CD4-positive, alpha-beta memory T cell (primary cell): ENCODE results near the gene CCDC9B. TPM values are rescaled to one million over a fixed set of nuclear protein-coding genes. Genes with fewer than 3 reads are reported as not detected.

ENCODE experiments used
- CTCF ChIA-PET: fragments of 350-600 bp; sonication (Branson Sonifier 250); formaldehyde crosslinking; loops from one replicate; lab custom pipeline; 2021; ENCODE audit warnings: inconsistent platforms; ENCODE audit not compliant: partially characterized antibody; lab: Charles Lee
- POLR2A ChIA-PET: fragments of 350-600 bp; sonication (Branson Sonifier 250); formaldehyde crosslinking; loops from one replicate; lab custom pipeline; 2021; ENCODE audit not compliant: partially characterized antibody; lab: Charles Lee
- DNase-seq, 5 donors: peaks; one replicate each; pipeline versions ENCODE4 v3.0.0 to v3.0.0-alpha.2; 2020 to 2022; ENCODE audit warnings: mixed read lengths in 1 of 5
- H3K27ac ChIP-seq: one replicate; pipeline ENCODE4 v1.7.0; 2013; ENCODE audit warnings: low read depth, low read length
- H3K27me3 ChIP-seq: 2 replicates; pipeline ENCODE4 v1.7.0; 2013; ENCODE audit warnings: mild to moderate bottlenecking, low read length, moderate library complexity; ENCODE audit not compliant: insufficient read depth
- H3K36me3 ChIP-seq: 2 replicates; pipeline ENCODE4 v1.7.0; 2013; ENCODE audit warnings: mild to moderate bottlenecking, low read length, moderate library complexity; ENCODE audit not compliant: insufficient read depth
- H3K4me1 ChIP-seq: 2 replicates; pipeline ENCODE4 v1.7.0; 2013; ENCODE audit warnings: mild to moderate bottlenecking, low read length, moderate library complexity; ENCODE audit not compliant: insufficient read depth
- H3K4me3 ChIP-seq, 2 donors: one replicate each; pipeline ENCODE4 v1.7.0; 2013; ENCODE audit warnings: low read length in 2 of 2, mild to moderate bottlenecking in 1 of 2
- H3K9me3 ChIP-seq, 2 donors: one replicate each; pipeline ENCODE4 v1.7.0; 2013; ENCODE audit warnings: low read length in 2 of 2, control low read depth in 1 of 2; ENCODE audit not compliant: control insufficient read depth in 1 of 2
- H3K27ac Mint-ChIP-seq, 7 donors: one replicate each; pipeline ENCODE4 v1.8.0; 2020 to 2021; ENCODE audit warnings: mixed read lengths in 7 of 7, mild to moderate bottlenecking in 6 of 7, inconsistent platforms in 3 of 7, moderate library complexity in 3 of 7
- H3K27me3 Mint-ChIP-seq, 2 donors: one replicate each; pipeline ENCODE4 v1.8.0; 2020 to 2021; ENCODE audit warnings: mixed read lengths in 2 of 2
- H3K36me3 Mint-ChIP-seq, 2 donors: one replicate each; pipeline ENCODE4 v1.8.0; 2020 to 2021; ENCODE audit warnings: mixed read lengths in 2 of 2, inconsistent platforms in 1 of 2, mild to moderate bottlenecking in 1 of 2
- H3K4me1 Mint-ChIP-seq, 4 donors: one replicate each; pipeline ENCODE4 v1.8.0; 2020 to 2021; ENCODE audit warnings: mixed read lengths in 4 of 4, mild to moderate bottlenecking in 1 of 4
- H3K4me3 Mint-ChIP-seq, 8 donors: one replicate each; pipeline ENCODE4 v1.8.0; 2020 to 2021; ENCODE audit warnings: mixed read lengths in 8 of 8, mild to moderate bottlenecking in 7 of 8, moderate library complexity in 6 of 8, inconsistent platforms in 3 of 8
- H3K9me3 Mint-ChIP-seq, 8 donors: one replicate each; pipeline ENCODE4 v1.8.0; 2020 to 2021; ENCODE audit warnings: mixed read lengths in 8 of 8, mild to moderate bottlenecking in 5 of 8, inconsistent platforms in 3 of 8, moderate library complexity in 1 of 8
- intact Hi-C: fragments of 100-400 bp; cut with micrococcal nuclease; formaldehyde crosslinking; loops from one replicate; pipeline ENCODE4 v1.15.1; 2023
- polyA plus RNA-seq, 2 donors: library from polyadenylated mRNA; unstranded; fragments of 300-500 nt; fragmentation: Illumina TruSeq; gene quantifications; one replicate each; pipeline ENCODE4 v1.2.3, GENCODE V29; 2021
- total RNA-seq, 2 experiments: library from RNA; stranded (reverse); gene quantifications; one replicate each; pipeline ENCODE4 v1.2.3, GENCODE V29; 2021

Gene CCDC9B
- total and polyA plus RNA-seq, 4 experiments from 2014 or later = 0.53 to 5.1 (median 2.6) TPM; not detected in 1

DNA sequence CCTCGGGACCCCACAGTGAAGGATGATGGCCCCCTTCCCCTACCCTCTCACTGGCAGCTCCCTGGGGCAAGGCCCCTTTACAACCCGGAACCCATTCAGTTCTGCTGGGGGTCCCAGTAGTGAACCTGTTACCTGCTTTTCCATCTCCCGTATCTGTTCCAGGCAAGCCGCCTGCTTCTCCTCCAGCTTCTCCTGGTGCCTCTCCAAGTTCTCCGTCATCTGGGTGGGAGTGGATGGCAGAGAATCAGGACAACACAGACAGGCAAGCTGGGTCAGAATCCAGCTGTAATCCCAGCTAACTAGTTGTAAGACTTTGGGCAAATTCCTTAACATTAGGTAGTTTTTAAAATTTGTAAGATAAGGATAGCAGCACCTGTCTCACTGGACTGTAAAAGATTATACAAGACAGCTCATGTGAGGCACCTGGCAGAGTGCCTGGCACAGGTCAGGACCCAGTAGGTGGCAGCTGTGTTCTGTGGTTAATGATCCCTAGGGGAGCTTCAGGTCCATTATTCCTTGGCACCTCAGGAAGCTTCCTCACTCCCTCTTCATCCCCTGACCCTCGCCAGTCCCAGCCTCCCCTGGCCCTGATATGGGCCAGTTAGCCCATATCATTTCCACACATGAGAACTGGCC, 51.5 kb downstream of the CCDC9B start:
- intact Hi-C loops = no loop called here
- no peak for DNase-seq
- Histone ChIP-seq H3K27me3 (no peaks in the 10 kb centered on the region), H3K27ac (no peak overlapping the region), H3K36me3 (peaks cover 30% of the 10 kb centered on the region), H3K4me1 (no peaks in the 10 kb centered on the region), H3K4me3 (no peak overlapping the region), H3K9me3 (no peaks in the 10 kb centered on the region)
- Mint-ChIP-seq H3K36me3 (peaks cover 10 to 39% of the 10 kb centered on the region in 2 donors), H3K27ac (peak overlapping the region in 1 of 7 donors; percentile 36), H3K4me3 (no peak overlapping the region), H3K4me1 (no peaks in the 10 kb centered on the region), H3K9me3 (peaks cover 0 to 2% (median 0%) of the 10 kb centered on the region in 8 donors), H3K27me3 (no peaks in the 10 kb centered on the region)
- ChIA-PET POLR2A (interaction anchor here (5.7 kb wide), 1 partner anchor 19 kb away, joined by 31 read pairs; the partner anchor contains the start of gene PLCB2), CTCF (interaction anchor here (0.8 to 7.1 kb wide), 9 partner anchors 10 to 53 kb away, joined by 3 to 57 read pairs (median 4); partner anchors contain the start of gene PLCB2)

DNA sequence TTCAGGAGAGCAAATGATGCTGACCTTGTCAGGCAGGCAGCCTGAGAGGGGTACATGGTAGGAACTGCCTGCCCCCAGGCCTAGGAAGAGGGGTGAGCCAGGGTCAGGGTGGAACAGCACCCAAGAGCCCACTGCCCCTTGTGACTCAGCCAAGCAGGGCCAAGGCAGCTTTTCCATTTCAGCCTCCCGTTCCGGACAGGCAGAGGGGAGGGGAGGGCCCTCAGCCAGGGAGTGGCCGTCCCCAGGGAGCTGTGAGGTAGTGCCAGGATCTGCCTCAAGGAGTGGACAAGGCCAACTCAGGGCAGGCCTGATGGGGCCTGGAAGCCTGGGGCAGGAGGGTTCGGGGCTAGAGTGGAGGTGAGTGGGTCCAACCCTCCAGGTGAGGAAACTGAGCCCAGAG, 52.8 kb downstream of the CCDC9B start:
- intact Hi-C loops = no loop called here
- Histone ChIP-seq H3K4me1 (peaks cover 7% of the 10 kb centered on the region), H3K4me3 (no peak overlapping the region), H3K36me3 (peaks cover 21% of the 10 kb centered on the region), H3K27ac (no peak overlapping the region), H3K9me3 (no peaks in the 10 kb centered on the region), H3K27me3 (no peaks in the 10 kb centered on the region)
- Mint-ChIP-seq H3K27me3 (no peaks in the 10 kb centered on the region), H3K4me3 (no peak overlapping the region), H3K27ac (peak overlapping the region in 2 of 7 donors; percentile 23 to 24), H3K9me3 (peaks cover 0 to 2% (median 0%) of the 10 kb centered on the region in 8 donors), H3K36me3 (peaks cover 10 to 33% of the 10 kb centered on the region in 2 donors), H3K4me1 (peaks cover 0 to 5% (median 0%) of the 10 kb centered on the region in 4 donors)
- ChIA-PET CTCF (interaction anchor here (0.7 to 7.1 kb wide), 7 partner anchors 9 to 54 kb away, joined by 3 to 57 read pairs (median 6); partner anchors contain the start of gene PLCB2), POLR2A (interaction anchor here (1.0 to 1.6 kb wide), 3 partner anchors 9 to 21 kb away, joined by 3 to 7 read pairs (median 4); partner anchors contain the start of gene PLCB2)
- no peak for DNase-seq

DNA sequence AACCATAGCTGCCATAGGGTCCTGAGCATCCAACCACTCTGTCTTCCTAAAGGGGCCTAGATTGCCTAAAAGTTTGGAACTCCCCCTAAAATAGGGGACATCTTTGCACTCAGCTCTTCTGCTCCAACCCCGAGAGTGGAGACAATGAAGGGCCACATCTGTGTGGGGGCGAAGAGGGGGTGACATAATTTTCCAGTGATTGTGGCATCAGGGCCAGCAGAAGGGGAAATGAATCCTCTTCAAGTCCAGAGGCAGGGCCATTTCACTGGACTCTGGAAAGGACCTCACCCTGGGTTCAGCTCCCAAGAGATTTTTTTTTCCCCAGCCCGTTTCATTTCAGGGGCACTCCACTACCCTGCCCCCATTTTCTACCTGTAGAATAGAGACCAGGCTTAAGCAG, 53.2 kb downstream of the CCDC9B start:
- intact Hi-C loops = no loop called here
- DNase-seq = no peak
- H3K27me3 Mint-ChIP-seq = no peaks in the 10 kb centered on the region
- Histone ChIP-seq H3K4me1 (peaks cover 8% of the 10 kb centered on the region), H3K27me3 (no peaks in the 10 kb centered on the region), H3K27ac (no peak overlapping the region), H3K36me3 (peaks cover 17% of the 10 kb centered on the region), H3K4me3 (no peak overlapping the region), H3K9me3 (no peaks in the 10 kb centered on the region)
- peaks cover 0 to 5% (median 0%) of the 10 kb centered on the region in 4 donors for H3K4me1 Mint-ChIP-seq
- H3K36me3 Mint-ChIP-seq = peaks cover 10 to 32% of the 10 kb centered on the region in 2 donors
- H3K4me3 Mint-ChIP-seq = no peak overlapping the region
- CTCF ChIA-PET = interaction anchor here (0.7 to 7.1 kb wide), 5 partner anchors 9 to 50 kb away, joined by 3 to 57 read pairs (median 6); partner anchors contain the start of gene PLCB2
- H3K9me3 Mint-ChIP-seq = peaks cover 0 to 2% (median 0%) of the 10 kb centered on the region in 8 donors
- POLR2A ChIA-PET = interaction anchor here (1.0 to 1.6 kb wide), 3 partner anchors 9 to 22 kb away, joined by 3 to 7 read pairs (median 4); partner anchors contain the start of gene PLCB2
- peak overlapping the region in 1 of 7 donors; percentile 66 for H3K27ac Mint-ChIP-seq

DNA sequence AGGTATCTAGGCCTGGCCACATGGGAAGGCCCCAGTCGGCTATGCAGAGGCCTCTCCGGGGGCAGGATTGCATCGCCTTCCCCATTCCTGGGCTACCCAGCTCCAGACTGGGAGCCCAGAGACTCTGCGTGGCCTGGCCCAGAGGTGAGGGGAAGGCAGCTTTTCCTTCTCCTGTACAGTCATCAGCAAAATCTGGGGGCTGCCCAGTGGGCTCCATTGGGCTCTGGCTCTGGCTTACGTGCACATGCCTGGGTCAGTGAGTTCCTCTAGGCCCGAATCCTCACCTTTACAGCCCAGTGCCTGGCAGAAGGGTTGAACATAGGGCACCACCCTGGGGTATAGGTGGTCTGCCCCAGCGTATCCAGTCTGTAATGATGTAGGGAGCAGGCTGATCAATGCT, 53.9 kb downstream of the CCDC9B start:
- Mint-ChIP-seq H3K36me3 (peaks cover 10 to 25% of the 10 kb centered on the region in 2 donors), H3K9me3 (peaks cover 0 to 2% (median 0%) of the 10 kb centered on the region in 8 donors), H3K27ac (no peak overlapping the region), H3K4me1 (peaks cover 0 to 5% (median 0%) of the 10 kb centered on the region in 4 donors), H3K27me3 (no peaks in the 10 kb centered on the region), H3K4me3 (no peak overlapping the region)
- no peak for DNase-seq
- Histone ChIP-seq H3K36me3 (peaks cover 10% of the 10 kb centered on the region), H3K4me1 (peaks cover 8% of the 10 kb centered on the region), H3K4me3 (no peak overlapping the region), H3K27me3 (no peaks in the 10 kb centered on the region), H3K27ac (no peak overlapping the region), H3K9me3 (no peaks in the 10 kb centered on the region)
- ChIA-PET CTCF (interaction anchor here (1.6 to 7.1 kb wide), 3 partner anchors 23 to 51 kb away, joined by 7 to 57 read pairs (median 39); partner anchors contain the start of gene PLCB2), POLR2A (interaction anchor here (1.0 to 1.6 kb wide), 3 partner anchors 10 to 22 kb away, joined by 3 to 7 read pairs (median 4); partner anchors contain the start of gene PLCB2)
- intact Hi-C loops = no loop called here

DNA sequence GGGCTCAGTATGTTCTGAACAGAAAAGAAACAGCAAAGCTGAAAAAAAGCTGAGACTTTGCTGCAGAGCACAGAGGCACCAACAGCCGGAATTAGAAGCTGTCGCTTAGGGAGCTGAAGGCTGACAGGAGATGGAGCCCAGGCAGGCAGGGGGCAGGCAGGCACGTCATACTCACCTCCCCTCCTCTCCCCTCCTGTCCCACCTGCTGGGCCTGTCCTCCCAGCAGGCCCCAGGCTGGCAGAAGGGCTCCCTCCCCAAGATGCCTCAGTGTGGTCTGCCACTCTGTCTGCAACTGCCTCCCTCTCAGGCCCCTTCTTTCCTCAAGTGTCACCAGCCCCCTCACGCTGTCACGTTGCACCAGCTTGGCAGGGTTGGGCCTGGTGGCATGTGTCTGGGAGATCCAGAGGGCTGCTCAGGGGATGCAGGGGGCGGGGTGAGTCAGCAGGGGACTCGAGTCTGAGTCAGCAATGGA, 54.6 kb downstream of the CCDC9B start:
- Mint-ChIP-seq H3K27ac (no peak overlapping the region), H3K4me1 (peaks cover 0 to 6% (median 0%) of the 10 kb centered on the region in 4 donors), H3K36me3 (peaks cover 10 to 25% of the 10 kb centered on the region in 2 donors), H3K9me3 (peaks cover 0 to 2% (median 0%) of the 10 kb centered on the region in 8 donors), H3K27me3 (peaks cover 1 to 2% of the 10 kb centered on the region in 2 donors), H3K4me3 (no peak overlapping the region)
- H3K27me3 ChIP-seq = peaks cover under 1% of the 10 kb centered on the region
- intact Hi-C loops = no loop called here
- H3K27ac ChIP-seq = no peak overlapping the region
- no peak overlapping the region for H3K4me3 ChIP-seq
- ChIA-PET CTCF (interaction anchor here (1.0 to 5.2 kb wide), 5 partner anchors 12 to 126 kb away, joined by 3 to 94 read pairs (median 11); partner anchors contain the start of gene PLCB2), POLR2A (interaction anchor here (5.3 kb wide), 1 partner anchor 22 kb away, joined by 67 read pairs; the partner anchor contains the start of gene PLCB2)
- H3K9me3 ChIP-seq = no peaks in the 10 kb centered on the region
- H3K36me3 ChIP-seq = peaks cover 9% of the 10 kb centered on the region
- no peak for DNase-seq
- peaks cover 8% of the 10 kb centered on the region for H3K4me1 ChIP-seq

DNA sequence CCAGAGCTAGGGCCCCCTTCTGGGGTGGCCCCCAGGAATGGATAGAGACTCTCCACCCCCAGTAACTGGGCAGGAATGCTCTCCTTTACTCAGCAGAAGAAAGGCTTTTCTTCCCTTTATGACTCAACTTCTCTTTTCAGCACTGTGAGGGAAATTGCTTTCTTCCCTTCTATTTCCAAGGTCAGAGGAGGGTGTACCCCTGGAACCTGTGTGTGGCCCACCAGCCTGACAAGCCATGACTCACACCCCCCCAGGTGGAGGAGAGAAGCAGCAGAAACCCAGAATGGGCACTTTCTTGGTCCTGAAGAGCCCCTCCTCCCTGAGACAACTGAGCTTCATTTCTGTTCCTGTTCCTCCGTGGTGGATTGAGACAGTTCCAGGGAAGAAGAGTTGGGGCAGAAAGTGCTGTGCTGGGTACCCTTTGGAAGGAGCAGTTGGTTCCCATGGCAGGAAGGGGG, 55.2 kb downstream of the CCDC9B start:
- Histone ChIP-seq H3K36me3 (peaks cover 9% of the 10 kb centered on the region), H3K9me3 (no peaks in the 10 kb centered on the region), H3K4me3 (no peak overlapping the region), H3K27ac (no peak overlapping the region), H3K4me1 (peaks cover 8% of the 10 kb centered on the region), H3K27me3 (peaks cover 6% of the 10 kb centered on the region)
- POLR2A ChIA-PET = interaction anchor here (5.3 kb wide), 1 partner anchor 22 kb away, joined by 67 read pairs; the partner anchor contains the start of gene PLCB2
- intact Hi-C loops = no loop called here
- CTCF ChIA-PET = interaction anchor here (1.0 to 5.2 kb wide), 5 partner anchors 11 to 125 kb away, joined by 3 to 94 read pairs (median 11); partner anchors contain the start of gene PLCB2
- Mint-ChIP-seq H3K9me3 (peaks cover 0 to 2% (median 0%) of the 10 kb centered on the region in 8 donors), H3K4me3 (peak overlapping the region in 1 of 8 donors; percentile 49), H3K27me3 (peaks cover 4% of the 10 kb centered on the region in 2 donors), H3K27ac (peak overlapping the region in 2 of 7 donors; percentile 21 to 42), H3K4me1 (peaks cover 0 to 9% (median 0%) of the 10 kb centered on the region in 4 donors), H3K36me3 (peaks cover 10 to 25% of the 10 kb centered on the region in 2 donors)
- no peak for DNase-seq
